Measurements from ENCODE around the gene SKIDA1.

Gene SKIDA1

GRCh38 chr10:21497177-21497807 is 28.2 kb downstream of the SKIDA1 start (continued):
- TF ChIP-seq KLF7 (tag by site-specific recombination; IDR thresholded peaks at IDR 0.05; ENCODE audit: borderline replicate concordance) (peak; percentile 74; the same call in 1 of the 2 replicates), SP3 (tag by site-specific recombination; IDR thresholded peaks at IDR 0.05) (peak; percentile 53), PRDM6 (tag by site-specific recombination; IDR thresholded peaks at IDR 0.05) (peak; percentile 26; the same call in 1 of the 2 replicates), ZNF416 (tag by site-specific recombination; IDR thresholded peaks at IDR 0.05) (no peak), MYNN (tag by site-specific recombination; IDR thresholded peaks at IDR 0.05; ENCODE audit: borderline replicate concordance) (no peak), ZNF561 (tag by site-specific recombination; IDR thresholded peaks at IDR 0.05; ENCODE audit: borderline replicate concordance) (peak; percentile 88), ZXDB (tag by site-specific recombination; IDR thresholded peaks at IDR 0.05) (peak; percentile 64; the same call in 1 of the 2 replicates), IKZF3 (tag by site-specific recombination; IDR thresholded peaks at IDR 0.05) (peak; percentile 97), ZNF398 (tag by site-specific recombination; IDR thresholded peaks at IDR 0.05) (peak; percentile 71; the same call in 1 of the 2 replicates), PBX3 (CRISPR knock-in tag; IDR thresholded peaks at IDR 0.05) (no peak), KLF8 (tag by site-specific recombination; IDR thresholded peaks at IDR 0.05) (peak; percentile 81)

- ChIA-PET CTCF (interaction anchor here (0.6 to 2.7 kb wide), 26 partner anchors 9 to 733 kb away, joined by 3 to 32 read pairs (median 4); no protein-coding TSS in a partner anchor), POLR2A (interaction anchor here (0.6 to 2.7 kb wide), 23 partner anchors 9 to 435 kb away, joined by 3 to 28 read pairs (median 5); partner anchors contain the start of genes MLLT10 and SKIDA1)
- peak overlapping the region; percentile 99 for H3K27ac ChIP-seq (ENCODE audit: extremely low read depth, low read depth, low read length)
- H3K4me3 ChIP-seq (ENCODE audit: low read depth, low read length) = peak overlapping the region; percentile 81
- no peaks in the 10 kb centered on the region; the same call in 1 of the 2 replicates for H3K4me1 ChIP-seq (ENCODE audit: control insufficient read depth, insufficient read depth, low read length)
- H3K36me3 ChIP-seq (ENCODE audit: control insufficient read depth in 2 of 2, insufficient read depth in 1 of 2, low read length in 2 of 2) = no peaks in the 10 kb centered on the region
- no peaks in the 10 kb centered on the region for H3K9me3 ChIP-seq (ENCODE audit: control insufficient read depth, insufficient read depth, low read depth, low read length)
- TF ChIP-seq ZNF777 (tag by site-specific recombination; IDR thresholded peaks at IDR 0.05; ENCODE audit: borderline replicate concordance) (no peak), ZNF404 (tag by site-specific recombination; IDR thresholded peaks at IDR 0.05) (no peak), ZEB2 (tag by site-specific recombination; IDR thresholded peaks at IDR 0.05) (peak; percentile 77), ZNF121 (tag by site-specific recombination; IDR thresholded peaks at IDR 0.05) (peak; percentile 21; the same call in 1 of the 2 replicates), GLIS1 (tag by site-specific recombination; IDR thresholded peaks at IDR 0.05) (peak; percentile 99), ZBTB10 (tag by site-specific recombination; IDR thresholded peaks at IDR 0.05) (peak; percentile 71), ZNF292 (tag by site-specific recombination; IDR thresholded peaks at IDR 0.05; ENCODE audit: borderline replicate concordance, low read depth) (no peak), ZSCAN5A (tag by site-specific recombination; IDR thresholded peaks at IDR 0.05) (0 out of 2 replicates have a peak, but pooled peaks have one; percentile 32), GLI4 (tag by site-specific recombination; IDR thresholded peaks at IDR 0.05) (0 out of 2 replicates have a peak, but pooled peaks have one; percentile 23), ZNF76 (tag by site-specific recombination; IDR thresholded peaks at IDR 0.05; ENCODE audit: borderline replicate concordance, low read depth) (peak; percentile 74; the same call in 1 of the 2 replicates), ZBTB21 (tag by site-specific recombination; IDR thresholded peaks at IDR 0.05) (no peak), ZFHX2 (tag by site-specific recombination; conservative IDR thresholded peaks at IDR 0.05) (peak; percentile 61), ZFP41 (tag by site-specific recombination; IDR thresholded peaks at IDR 0.05; ENCODE audit: borderline replicate concordance) (no peak)
Measured at GRCh38 chr10:21496343-21497176, 28.9 kb downstream of the SKIDA1 start.
